Progenitor cell of endocrine pancreas (in vitro differentiated cells): ENCODE data around the gene TBC1D12. TPM values are rescaled to one million over a fixed set of nuclear protein-coding genes. Genes with fewer than 3 reads are reported as not detected.

ENCODE experiments used
- DNase-seq: peaks from one replicate; pipeline ENCODE4 v3.0.0; 2021; ENCODE audit warnings: low spot score; ENCODE audit not compliant: unreplicated experiment
- H3K27ac Mint-ChIP-seq: 2 replicates; pipeline ENCODE4 v1.8.0; 2021; ENCODE audit warnings: mild to moderate bottlenecking, moderate library complexity, mixed read lengths
- H3K27me3 Mint-ChIP-seq: 2 replicates; pipeline ENCODE4 v1.8.0; 2021; ENCODE audit warnings: mixed read lengths
- H3K36me3 Mint-ChIP-seq: 2 replicates; pipeline ENCODE4 v1.8.0; 2022; ENCODE audit warnings: mixed read lengths; ENCODE audit not compliant: insufficient read depth
- H3K4me1 Mint-ChIP-seq: 2 replicates; pipeline ENCODE4 v1.8.0; 2021; ENCODE audit warnings: low read depth, mixed read lengths
- H3K4me3 Mint-ChIP-seq: 2 replicates; pipeline ENCODE4 v1.8.0; 2021; ENCODE audit warnings: low read depth, mild to moderate bottlenecking, moderate library complexity, mixed read lengths
- H3K9me3 Mint-ChIP-seq: 2 replicates; pipeline ENCODE4 v1.8.0; 2021; ENCODE audit warnings: low read depth, mixed read lengths
- CTCF ChIP-seq: fragments of 200-600 bp; sonication (generic); IDR thresholded peaks from one replicate; pipeline ENCODE4 v1.5.0; 2021; ENCODE audit warnings: antibody characterized with exemption, mild to moderate bottlenecking; ENCODE audit not compliant: unreplicated experiment
- long read RNA-seq: library from polyadenylated mRNA; unstranded; transcript quantifications from one replicate; pipeline ENCODE4 v2.0.0, GENCODE V29; 2020
- total RNA-seq: library from RNA; stranded (reverse); gene quantifications from 2 replicates; pipeline ENCODE4 v1.2.1, GENCODE V29; 2021

TBC1D12 gene
- total RNA-seq = 7.4 and 8.0 TPM in 2 replicates
- long read RNA-seq = 0 reads

GRCh38 chr10:94402204-94402842, at the start of gene TBC1D12:
Gene TBC1D12, plus strand, starts transcription at chr10:94402541. Its CDS starts 73 bp downstream, at chr10:94402614.
- H3K27me3 Mint-ChIP-seq = no peaks in the 10 kb centered on the region
- H3K36me3 Mint-ChIP-seq = no peaks in the 10 kb centered on the region
- peak within 1 kb of the TSS; percentile 11 for H3K27ac Mint-ChIP-seq

GRCh38 chr10:94353336-94353735, 49.0 kb upstream of the TBC1D12 start:
- no peak for TF ChIP-seq CTCF
- Mint-ChIP-seq H3K36me3 (peaks cover 15% of the 10 kb centered on the region), H3K9me3 (no peaks in the 10 kb centered on the region), H3K27me3 (no peaks in the 10 kb centered on the region), H3K4me3 (no peak overlapping the region), H3K4me1 (no peaks in the 10 kb centered on the region), H3K27ac (no peak overlapping the region)
- no peak for DNase-seq

More at GRCh38 chr10:94402204-94402842, at the start of gene TBC1D12:
- DNase-seq = peak; percentile 79
- Mint-ChIP-seq H3K9me3 (no peaks in the 10 kb centered on the region), H3K4me1 (peaks cover 3% of the 10 kb centered on the region), H3K4me3 (peak within 1 kb of the TSS; percentile 91)
- no peak for TF ChIP-seq CTCF

- Mint-ChIP-seq H3K4me3 (no peak overlapping the region), H3K4me1 (no peaks in the 10 kb centered on the region), H3K36me3 (peaks cover 17% of the 10 kb centered on the region), H3K27ac (no peak overlapping the region), H3K9me3 (no peaks in the 10 kb centered on the region), H3K27me3 (no peaks in the 10 kb centered on the region)
- no peak for DNase-seq
- no peak for TF ChIP-seq CTCF
Observed at GRCh38 chr10:94355841-94356240, 46.5 kb upstream of the TBC1D12 start.

- H3K9me3 Mint-ChIP-seq = no peaks in the 10 kb centered on the region
- peaks cover 18% of the 10 kb centered on the region for H3K36me3 Mint-ChIP-seq
- DNase-seq = no peak
- no peaks in the 10 kb centered on the region for H3K27me3 Mint-ChIP-seq
- H3K4me1 Mint-ChIP-seq = peaks cover 10% of the 10 kb centered on the region
- H3K4me3 Mint-ChIP-seq = no peak overlapping the region
- H3K27ac Mint-ChIP-seq = no peak overlapping the region
- TF ChIP-seq CTCF = no peak
Observed at GRCh38 chr10:94357193-94357592, 45.1 kb upstream of the TBC1D12 start.

GRCh38 chr10:94358480-94358879, 43.9 kb upstream of the TBC1D12 start:
- Mint-ChIP-seq H3K4me1 (peaks cover 13% of the 10 kb centered on the region), H3K9me3 (no peaks in the 10 kb centered on the region), H3K27me3 (no peaks in the 10 kb centered on the region), H3K27ac (no peak overlapping the region), H3K4me3 (no peak overlapping the region), H3K36me3 (peaks cover 16% of the 10 kb centered on the region)
- no peak for DNase-seq
- TF ChIP-seq CTCF = no peak
